OCI-LY7 (cell line): ENCODE measurements around the gene ZNF783.

Experiments used
- EZH2phosphoT487 ChIP-seq: fragments of 200-600 bp; sonication (generic); IDR thresholded peaks from 2 replicates; pipeline ENCODE4 v1.6.1; 2018; ENCODE audit warnings: low read depth, borderline replicate concordance, mild to moderate bottlenecking, mixed run types, antibody characterized with exemption, low read length, moderate library complexity, mixed read lengths
- TF ChIP-seq, protein P1 (sequence below): fragments of 200-600 bp; sonication (generic); conservative IDR thresholded peaks from 2 replicates; pipeline ENCODE4 v1.5.1; 2014; ENCODE audit warnings: mild to moderate bottlenecking, antibody characterized with exemption, low read length, moderate library complexity, mixed read lengths

DNA sequence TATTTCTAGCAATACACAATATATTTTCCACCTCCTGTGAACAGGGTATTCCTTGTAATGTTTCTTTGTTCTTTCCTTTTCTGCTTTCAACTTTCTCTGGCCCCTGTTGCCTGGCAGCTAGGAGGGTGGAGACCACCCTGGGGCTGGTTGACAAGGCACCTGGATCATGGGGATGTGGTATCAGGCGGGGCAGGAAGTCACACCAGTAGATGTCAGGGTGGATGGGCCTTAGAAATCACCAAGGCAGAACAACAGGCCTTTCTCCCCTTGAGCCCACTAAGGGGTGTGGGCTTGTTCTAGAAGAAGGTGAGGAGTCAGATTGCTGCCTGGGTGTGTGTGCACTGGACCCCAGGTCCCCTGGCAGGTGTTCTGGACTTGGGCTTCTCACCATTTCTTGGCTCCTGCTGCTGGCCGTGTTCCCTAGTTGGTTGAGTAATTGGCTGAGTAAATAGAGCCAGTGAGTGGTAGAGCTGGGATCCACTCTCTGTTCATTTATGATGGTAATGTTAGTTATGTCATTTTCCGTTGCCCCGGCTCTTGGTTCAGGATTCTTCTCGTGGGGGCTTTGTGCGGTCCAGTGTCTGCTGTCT lies 24.9 kb downstream of the ZNF783 start:
- TF ChIP-seq, protein P1, sequence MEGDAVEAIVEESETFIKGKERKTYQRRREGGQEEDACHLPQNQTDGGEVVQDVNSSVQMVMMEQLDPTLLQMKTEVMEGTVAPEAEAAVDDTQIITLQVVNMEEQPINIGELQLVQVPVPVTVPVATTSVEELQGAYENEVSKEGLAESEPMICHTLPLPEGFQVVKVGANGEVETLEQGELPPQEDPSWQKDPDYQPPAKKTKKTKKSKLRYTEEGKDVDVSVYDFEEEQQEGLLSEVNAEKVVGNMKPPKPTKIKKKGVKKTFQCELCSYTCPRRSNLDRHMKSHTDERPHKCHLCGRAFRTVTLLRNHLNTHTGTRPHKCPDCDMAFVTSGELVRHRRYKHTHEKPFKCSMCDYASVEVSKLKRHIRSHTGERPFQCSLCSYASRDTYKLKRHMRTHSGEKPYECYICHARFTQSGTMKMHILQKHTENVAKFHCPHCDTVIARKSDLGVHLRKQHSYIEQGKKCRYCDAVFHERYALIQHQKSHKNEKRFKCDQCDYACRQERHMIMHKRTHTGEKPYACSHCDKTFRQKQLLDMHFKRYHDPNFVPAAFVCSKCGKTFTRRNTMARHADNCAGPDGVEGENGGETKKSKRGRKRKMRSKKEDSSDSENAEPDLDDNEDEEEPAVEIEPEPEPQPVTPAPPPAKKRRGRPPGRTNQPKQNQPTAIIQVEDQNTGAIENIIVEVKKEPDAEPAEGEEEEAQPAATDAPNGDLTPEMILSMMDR: no peak
- no peak for TF ChIP-seq EZH2phosphoT487
